HEK293 (cell line): ENCODE results near the gene LECT2.

Experiments used
- CTCF ChIA-PET: fragments of 350-600 bp; formaldehyde crosslinking; extraction: SDS; loops from one replicate; lab custom pipeline; 2021; ENCODE audit warnings: antibody characterized with exemption; lab: Yijun Ruan, JAX
- POLR2A ChIA-PET: fragments of 300-600 bp; formaldehyde crosslinking; extraction: SDS; loops from one replicate; lab custom pipeline; 2020; ENCODE audit warnings: antibody characterized with exemption, inconsistent platforms; lab: Yijun Ruan, JAX
- H3K27ac ChIP-seq: fragments of 200-500 bp; sonication (Bioruptor generic); 2 replicates; pipeline ENCODE4 v1.5.1; 2014; ENCODE audit warnings: low read depth, low read length, control low read depth, inconsistent platforms; ENCODE audit errors: extremely low read depth
- H3K36me3 ChIP-seq, 2 experiments: fragments of 200-500 bp in 1 of 2; sonication (Bioruptor generic) in 1 of 2; 1 replicate in 1 of 2; 2 replicates in 1 of 2; pipeline ENCODE4 v1.5.1; 2014 to 2017; ENCODE audit warnings: inconsistent platforms in 2 of 2, low read length in 2 of 2; ENCODE audit not compliant: control insufficient read depth in 2 of 2, insufficient read depth in 1 of 2
- H3K4me1 ChIP-seq: fragments of 200-500 bp; sonication (Bioruptor generic); 2 replicates; pipeline ENCODE4 v1.5.1; 2014; ENCODE audit warnings: mild to moderate bottlenecking, low read length, inconsistent platforms; ENCODE audit not compliant: control insufficient read depth, insufficient read depth
- H3K4me3 ChIP-seq: 2 replicates; pipeline ENCODE4 v1.5.1; 2011; ENCODE audit warnings: low read depth, mild to moderate bottlenecking, control low read depth, low read length, moderate library complexity
- H3K9me3 ChIP-seq: fragments of 200-500 bp; sonication (Bioruptor generic); 2 replicates; pipeline ENCODE4 v1.5.1; 2014; ENCODE audit warnings: low read depth, low read length, inconsistent platforms; ENCODE audit not compliant: control insufficient read depth, insufficient read depth
- HOXC10 ChIP-seq: sonication (generic); formaldehyde crosslinking; IDR thresholded peaks from 2 replicates; pipeline ENCODE4 v1.8.1; 2023; ENCODE audit warnings: mild to moderate bottlenecking, missing genetic modification reagents
- KLF8 ChIP-seq: fragments of 450-650 bp; formaldehyde crosslinking; IDR thresholded peaks from 2 replicates; pipeline ENCODE4 v1.5.1; 2016; ENCODE audit warnings: missing biosample characterization, missing genetic modification characterization
- PRDM1 ChIP-seq: fragments of 450-650 bp; formaldehyde crosslinking; IDR thresholded peaks from 2 replicates; pipeline ENCODE4; 2016; ENCODE audit warnings: missing biosample characterization, missing genetic modification characterization
- TRIM28 ChIP-seq: IDR thresholded peaks from 2 replicates; pipeline ENCODE4 v1.6.1; 2011; ENCODE audit warnings: low read length, control low read depth, borderline replicate concordance
- WT1 ChIP-seq: fragments of 450-650 bp; formaldehyde crosslinking; IDR thresholded peaks from 2 replicates; pipeline ENCODE4 v1.5.1; 2016; ENCODE audit warnings: missing biosample characterization, missing genetic modification characterization
- ZBTB21 ChIP-seq: fragments of 450-650 bp; formaldehyde crosslinking; IDR thresholded peaks from 2 replicates; pipeline ENCODE4 v1.5.1; 2017; ENCODE audit warnings: missing biosample characterization, missing genetic modification characterization
- ZNF146 ChIP-seq: fragments of 450-650 bp; formaldehyde crosslinking; IDR thresholded peaks from 2 replicates; pipeline ENCODE4 v1.5.1; 2016; ENCODE audit warnings: missing biosample characterization, missing genetic modification characterization
- ZNF174 ChIP-seq: fragments of 450-650 bp; formaldehyde crosslinking; IDR thresholded peaks from 2 replicates; pipeline ENCODE4 v1.5.0; 2017; ENCODE audit warnings: missing biosample characterization, mild to moderate bottlenecking, missing genetic modification characterization
- ZNF2 ChIP-seq: fragments of 450-650 bp; formaldehyde crosslinking; IDR thresholded peaks from 2 replicates; pipeline ENCODE4 v1.5.1; 2016; ENCODE audit warnings: missing biosample characterization, missing genetic modification characterization
- ZNF354C ChIP-seq: fragments of 450-650 bp; formaldehyde crosslinking; IDR thresholded peaks from 2 replicates; pipeline ENCODE4 v1.5.1; 2016; ENCODE audit warnings: missing biosample characterization, missing genetic modification characterization, low read depth, borderline replicate concordance
- ZNF433 ChIP-seq: fragments of 450-650 bp; formaldehyde crosslinking; IDR thresholded peaks from 2 replicates; pipeline ENCODE4 v1.5.1; 2016; ENCODE audit warnings: missing biosample characterization, missing genetic modification characterization, low read depth
- ZNF571 ChIP-seq: fragments of 450-650 bp; formaldehyde crosslinking; IDR thresholded peaks from 2 replicates; pipeline ENCODE4 v1.5.0; 2017; ENCODE audit warnings: missing biosample characterization, missing genetic modification characterization
- ZNF585B ChIP-seq: fragments of 450-650 bp; formaldehyde crosslinking; IDR thresholded peaks from 2 replicates; pipeline ENCODE4 v1.5.1; 2016; ENCODE audit warnings: missing biosample characterization, missing genetic modification characterization
- ZNF600 ChIP-seq: fragments of 450-650 bp; formaldehyde crosslinking; IDR thresholded peaks from 2 replicates; pipeline ENCODE4 v1.5.1; 2016; ENCODE audit warnings: missing biosample characterization, missing genetic modification characterization
- ZNF660 ChIP-seq: fragments of 450-650 bp; IDR thresholded peaks from 2 replicates; pipeline ENCODE4 v1.5.1; 2018; ENCODE audit warnings: missing biosample characterization, mild to moderate bottlenecking, missing genetic modification characterization
- ZNF792 ChIP-seq: fragments of 450-650 bp; formaldehyde crosslinking; IDR thresholded peaks from 2 replicates; pipeline ENCODE4 v1.5.1; 2016; ENCODE audit warnings: missing biosample characterization, missing genetic modification characterization
- ZNF843 ChIP-seq: fragments of 450-650 bp; formaldehyde crosslinking; IDR thresholded peaks from 2 replicates; pipeline ENCODE4 v1.5.1; 2016; ENCODE audit warnings: missing biosample characterization, missing genetic modification characterization
- TF ChIP-seq, protein P1 (sequence below): fragments of 450-650 bp; formaldehyde crosslinking; IDR thresholded peaks from 2 replicates; pipeline ENCODE4 v1.5.1; 2016; ENCODE audit warnings: missing biosample characterization, missing genetic modification characterization
- TF ChIP-seq, protein P2 (sequence below): fragments of 450-650 bp; formaldehyde crosslinking; IDR thresholded peaks from 2 replicates; pipeline ENCODE4 v1.5.1; 2017; ENCODE audit warnings: missing biosample characterization, missing genetic modification characterization
- TF ChIP-seq, protein P3 (sequence below): fragments of 450-650 bp; IDR thresholded peaks from 2 replicates; pipeline ENCODE4 v1.5.1; 2018; ENCODE audit warnings: missing biosample characterization, missing genetic modification characterization
- TF ChIP-seq, protein P4 (sequence below): fragments of 450-650 bp; formaldehyde crosslinking; IDR thresholded peaks from 2 replicates; pipeline ENCODE4 v1.5.1; 2016; ENCODE audit warnings: missing biosample characterization, missing genetic modification characterization

LECT2 gene

DNA sequence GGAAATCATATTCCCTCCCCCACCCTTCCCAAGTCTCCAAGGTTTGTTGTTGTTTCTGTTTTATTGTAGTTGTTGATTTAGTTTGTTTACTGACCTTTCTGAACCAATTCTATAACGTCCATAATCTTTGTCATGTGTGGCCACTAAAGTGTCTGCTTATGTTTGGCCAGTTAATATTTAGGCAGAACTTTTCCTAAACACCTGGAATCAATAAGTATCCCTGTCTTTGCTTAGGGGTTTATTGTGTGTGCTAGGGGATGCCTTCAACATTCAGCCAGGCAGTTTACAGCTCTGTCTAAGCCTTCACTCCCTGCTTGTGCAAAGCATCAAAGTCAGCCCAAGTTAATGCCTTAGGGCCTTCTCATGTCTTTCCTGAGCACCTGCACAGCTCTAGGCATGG, 16.9 kb upstream of the LECT2 start (continued):
- TF ChIP-seq, protein P1, sequence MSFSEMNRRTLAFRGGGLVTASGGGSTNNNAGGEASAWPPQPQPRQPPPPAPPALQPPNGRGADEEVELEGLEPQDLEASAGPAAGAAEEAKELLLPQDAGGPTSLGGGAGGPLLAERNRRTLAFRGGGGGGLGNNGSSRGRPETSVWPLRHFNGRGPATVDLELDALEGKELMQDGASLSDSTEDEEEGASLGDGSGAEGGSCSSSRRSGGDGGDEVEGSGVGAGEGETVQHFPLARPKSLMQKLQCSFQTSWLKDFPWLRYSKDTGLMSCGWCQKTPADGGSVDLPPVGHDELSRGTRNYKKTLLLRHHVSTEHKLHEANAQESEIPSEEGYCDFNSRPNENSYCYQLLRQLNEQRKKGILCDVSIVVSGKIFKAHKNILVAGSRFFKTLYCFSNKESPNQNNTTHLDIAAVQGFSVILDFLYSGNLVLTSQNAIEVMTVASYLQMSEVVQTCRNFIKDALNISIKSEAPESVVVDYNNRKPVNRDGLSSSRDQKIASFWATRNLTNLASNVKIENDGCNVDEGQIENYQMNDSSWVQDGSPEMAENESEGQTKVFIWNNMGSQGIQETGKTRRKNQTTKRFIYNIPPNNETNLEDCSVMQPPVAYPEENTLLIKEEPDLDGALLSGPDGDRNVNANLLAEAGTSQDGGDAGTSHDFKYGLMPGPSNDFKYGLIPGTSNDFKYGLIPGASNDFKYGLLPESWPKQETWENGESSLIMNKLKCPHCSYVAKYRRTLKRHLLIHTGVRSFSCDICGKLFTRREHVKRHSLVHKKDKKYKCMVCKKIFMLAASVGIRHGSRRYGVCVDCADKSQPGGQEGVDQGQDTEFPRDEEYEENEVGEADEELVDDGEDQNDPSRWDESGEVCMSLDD (tag by site-specific recombination) = no peak
- TF ChIP-seq ZNF585B (no peak), KLF8 (tag by site-specific recombination) (no peak)
- TF ChIP-seq, protein P2, sequence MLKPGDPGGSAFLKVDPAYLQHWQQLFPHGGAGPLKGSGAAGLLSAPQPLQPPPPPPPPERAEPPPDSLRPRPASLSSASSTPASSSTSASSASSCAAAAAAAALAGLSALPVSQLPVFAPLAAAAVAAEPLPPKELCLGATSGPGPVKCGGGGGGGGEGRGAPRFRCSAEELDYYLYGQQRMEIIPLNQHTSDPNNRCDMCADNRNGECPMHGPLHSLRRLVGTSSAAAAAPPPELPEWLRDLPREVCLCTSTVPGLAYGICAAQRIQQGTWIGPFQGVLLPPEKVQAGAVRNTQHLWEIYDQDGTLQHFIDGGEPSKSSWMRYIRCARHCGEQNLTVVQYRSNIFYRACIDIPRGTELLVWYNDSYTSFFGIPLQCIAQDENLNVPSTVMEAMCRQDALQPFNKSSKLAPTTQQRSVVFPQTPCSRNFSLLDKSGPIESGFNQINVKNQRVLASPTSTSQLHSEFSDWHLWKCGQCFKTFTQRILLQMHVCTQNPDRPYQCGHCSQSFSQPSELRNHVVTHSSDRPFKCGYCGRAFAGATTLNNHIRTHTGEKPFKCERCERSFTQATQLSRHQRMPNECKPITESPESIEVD = no peak

DNA sequence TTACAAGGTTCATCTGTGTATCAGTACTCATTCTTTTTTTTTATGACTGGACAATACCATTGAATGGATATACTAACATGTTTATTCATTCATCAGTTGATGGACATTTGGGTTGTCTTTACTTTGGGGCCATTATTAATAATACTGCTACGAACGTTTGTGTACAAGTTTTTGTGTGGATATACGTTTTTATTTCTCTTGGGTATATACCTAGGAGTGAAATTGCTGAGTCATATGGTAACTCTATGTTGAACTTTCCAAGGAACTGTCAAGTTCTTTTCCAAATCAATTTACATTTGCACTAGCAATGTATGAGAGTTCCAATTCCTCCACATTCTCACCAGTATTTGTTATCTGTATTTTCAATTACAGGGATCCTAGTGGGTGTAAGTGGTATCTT, 12.0 kb upstream of the LECT2 start:
- no peaks in the 10 kb centered on the region for H3K4me1 ChIP-seq
- POLR2A ChIA-PET = no interaction called here
- H3K9me3 ChIP-seq = no peaks in the 10 kb centered on the region
- no peak overlapping the region for H3K27ac ChIP-seq
- H3K4me3 ChIP-seq = no peak overlapping the region
- no peaks in the 10 kb centered on the region for H3K36me3 ChIP-seq
- no peak for TF ChIP-seq ZNF146
- TF ChIP-seq, protein P3, sequence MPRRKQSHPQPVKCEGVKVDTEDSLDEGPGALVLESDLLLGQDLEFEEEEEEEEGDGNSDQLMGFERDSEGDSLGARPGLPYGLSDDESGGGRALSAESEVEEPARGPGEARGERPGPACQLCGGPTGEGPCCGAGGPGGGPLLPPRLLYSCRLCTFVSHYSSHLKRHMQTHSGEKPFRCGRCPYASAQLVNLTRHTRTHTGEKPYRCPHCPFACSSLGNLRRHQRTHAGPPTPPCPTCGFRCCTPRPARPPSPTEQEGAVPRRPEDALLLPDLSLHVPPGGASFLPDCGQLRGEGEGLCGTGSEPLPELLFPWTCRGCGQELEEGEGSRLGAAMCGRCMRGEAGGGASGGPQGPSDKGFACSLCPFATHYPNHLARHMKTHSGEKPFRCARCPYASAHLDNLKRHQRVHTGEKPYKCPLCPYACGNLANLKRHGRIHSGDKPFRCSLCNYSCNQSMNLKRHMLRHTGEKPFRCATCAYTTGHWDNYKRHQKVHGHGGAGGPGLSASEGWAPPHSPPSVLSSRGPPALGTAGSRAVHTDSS (tag by site-specific recombination) = no peak
- no peak for TF ChIP-seq ZBTB21 (tag by site-specific recombination)
- TF ChIP-seq TRIM28 = no peak
- TF ChIP-seq ZNF600 = no peak
- TF ChIP-seq ZNF174 (tag by site-specific recombination) = no peak
- TF ChIP-seq HOXC10 (CRISPR knock-in tag) = no peak
- TF ChIP-seq ZNF843 (tag by site-specific recombination) = no peak
- TF ChIP-seq PRDM1 (tag by site-specific recombination) = no peak
- TF ChIP-seq, protein P4, sequence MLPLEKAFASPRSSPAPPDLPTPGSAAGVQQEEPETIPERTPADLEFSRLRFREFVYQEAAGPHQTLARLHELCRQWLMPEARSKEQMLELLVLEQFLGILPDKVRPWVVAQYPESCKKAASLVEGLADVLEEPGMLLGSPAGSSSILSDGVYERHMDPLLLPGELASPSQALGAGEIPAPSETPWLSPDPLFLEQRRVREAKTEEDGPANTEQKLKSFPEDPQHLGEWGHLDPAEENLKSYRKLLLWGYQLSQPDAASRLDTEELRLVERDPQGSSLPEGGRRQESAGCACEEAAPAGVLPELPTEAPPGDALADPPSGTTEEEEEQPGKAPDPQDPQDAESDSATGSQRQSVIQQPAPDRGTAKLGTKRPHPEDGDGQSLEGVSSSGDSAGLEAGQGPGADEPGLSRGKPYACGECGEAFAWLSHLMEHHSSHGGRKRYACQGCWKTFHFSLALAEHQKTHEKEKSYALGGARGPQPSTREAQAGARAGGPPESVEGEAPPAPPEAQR (tag by site-specific recombination) = no peak
- TF ChIP-seq ZNF571 = no peak
- no peak for TF ChIP-seq ZNF354C
- no peak for TF ChIP-seq WT1 (tag by site-specific recombination)
- TF ChIP-seq ZNF2 (tag by site-specific recombination) = no peak
- TF ChIP-seq ZNF792 (tag by site-specific recombination) = no peak
- no peak for TF ChIP-seq ZNF660 (tag by site-specific recombination)
- no peak for TF ChIP-seq ZNF433 (tag by site-specific recombination)
- TF ChIP-seq, all 188 proteins: peak for 0
- CTCF ChIA-PET = interaction anchor here (2.1 kb wide), 1 partner anchor 91 kb away, joined by 7 read pairs; no protein-coding TSS in a partner anchor
